ENCODE data around the gene IL13. TPM values are rescaled to one million over a fixed set of nuclear protein-coding genes. Genes with fewer than 3 reads are reported as not detected.

Gene IL13
- total RNA-seq, 1 donor from 2014 or later = not detected

GRCh38 chr5:132673488-132673887 lies 15.5 kb downstream of the IL13 start:
- ATAC-seq = no peak

DNA sequence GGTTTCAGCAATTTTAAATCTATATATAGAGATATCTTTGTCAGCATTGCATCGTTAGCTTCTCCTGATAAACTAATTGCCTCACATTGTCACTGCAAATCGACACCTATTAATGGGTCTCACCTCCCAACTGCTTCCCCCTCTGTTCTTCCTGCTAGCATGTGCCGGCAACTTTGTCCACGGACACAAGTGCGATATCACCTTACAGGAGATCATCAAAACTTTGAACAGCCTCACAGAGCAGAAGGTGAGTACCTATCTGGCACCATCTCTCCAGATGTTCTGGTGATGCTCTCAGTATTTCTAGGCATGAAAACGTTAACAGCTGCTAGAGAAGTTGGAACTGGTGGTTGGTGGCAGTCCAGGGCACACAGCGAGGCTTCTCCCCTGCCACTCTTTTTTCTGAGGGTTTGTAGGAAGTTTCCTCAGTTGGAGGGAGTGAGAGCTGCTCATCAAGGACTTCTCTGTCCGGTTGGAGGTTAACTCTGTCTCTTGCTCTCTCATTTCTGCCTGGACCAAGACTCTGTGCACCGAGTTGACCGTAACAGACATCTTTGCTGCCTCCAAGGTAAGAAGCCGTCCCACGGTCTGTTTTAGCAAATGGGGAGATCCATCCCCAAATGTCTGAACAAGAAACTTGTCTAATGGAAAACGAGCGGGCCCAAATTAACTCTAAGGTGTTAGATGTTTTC lies 16.1 kb downstream of the IL13 start, which contains the start of gene IL4:
TSS of gene IL4 (plus strand) at position 51 of the 692 bp plus-strand sequence. CDS start at position 113, 62 bp downstream.
- ATAC-seq = no peak

GRCh38 chr5:132674671-132675506 lies 16.9 kb downstream of the IL13 start:
- ATAC-seq = peak; percentile 78

GRCh38 chr5:132675936-132676689 lies 18.1 kb downstream of the IL13 start:
- ATAC-seq = no peak

- peak; percentile 73 for ATAC-seq
These were observed 19.2 kb downstream of the IL13 start for GRCh38 chr5:132677191-132677590.

- no peak for ATAC-seq
These were observed 19.9 kb downstream of the IL13 start for GRCh38 chr5:132677682-132678400.

DNA sequence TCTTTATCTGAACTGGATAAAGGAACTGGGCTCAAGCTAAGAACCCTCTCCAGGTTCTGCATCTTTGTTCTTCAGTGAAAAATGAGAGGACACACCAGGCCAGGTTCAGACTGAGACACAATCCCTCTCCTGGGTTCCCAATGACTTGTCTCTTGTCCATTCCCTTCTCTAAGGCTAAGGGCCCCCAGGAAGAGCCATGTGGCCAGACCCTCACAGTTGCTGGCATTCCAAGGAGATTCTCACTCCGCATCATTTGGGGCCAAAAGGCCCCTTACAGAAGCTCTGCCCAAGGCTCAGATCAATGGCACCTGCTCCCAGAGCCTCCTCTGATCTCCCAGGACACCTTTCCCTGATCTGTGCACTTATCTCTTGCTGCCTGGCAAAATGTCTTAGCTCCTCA lies 20.8 kb downstream of the IL13 start:
- no peak for ATAC-seq

- ATAC-seq = no peak
These were observed 21.2 kb downstream of the IL13 start for GRCh38 chr5:132679166-132679565.

- no peak for ATAC-seq
These were observed 21.9 kb downstream of the IL13 start for GRCh38 chr5:132679717-132680380.

DNA sequence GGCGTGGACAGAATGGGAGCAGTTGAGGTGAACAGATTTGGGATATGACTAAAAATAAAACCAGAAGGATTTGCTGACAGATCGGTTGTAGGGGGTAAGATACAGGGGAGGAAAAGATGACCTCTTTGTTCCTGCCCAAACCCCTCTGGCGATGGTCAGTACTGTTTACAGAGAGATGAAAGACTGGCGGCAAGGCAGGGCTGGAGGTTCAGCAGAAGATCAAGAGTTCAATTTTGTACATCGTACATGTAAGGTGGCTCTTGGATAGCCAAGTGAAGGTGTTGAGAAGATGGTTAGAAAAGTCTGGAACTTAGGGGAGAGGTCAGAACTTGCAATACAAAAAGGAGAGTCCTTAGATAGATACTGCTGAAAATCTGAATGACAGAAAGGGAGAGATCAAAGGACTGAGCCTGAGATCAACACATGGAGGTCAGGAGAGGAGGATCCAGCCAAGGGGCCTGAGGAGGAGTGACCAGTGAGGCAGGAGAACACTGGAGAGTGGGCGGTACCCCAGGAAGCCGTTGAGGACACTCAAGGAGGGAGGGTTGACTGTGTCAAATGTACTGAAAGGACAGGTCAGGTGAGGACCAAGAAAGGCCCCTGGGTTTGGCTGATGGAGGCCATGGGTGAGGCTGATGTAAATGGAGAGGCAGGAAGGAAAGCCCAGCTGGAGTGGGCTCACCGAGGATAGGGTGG lies 23.0 kb downstream of the IL13 start:
- no peak for ATAC-seq

DNA sequence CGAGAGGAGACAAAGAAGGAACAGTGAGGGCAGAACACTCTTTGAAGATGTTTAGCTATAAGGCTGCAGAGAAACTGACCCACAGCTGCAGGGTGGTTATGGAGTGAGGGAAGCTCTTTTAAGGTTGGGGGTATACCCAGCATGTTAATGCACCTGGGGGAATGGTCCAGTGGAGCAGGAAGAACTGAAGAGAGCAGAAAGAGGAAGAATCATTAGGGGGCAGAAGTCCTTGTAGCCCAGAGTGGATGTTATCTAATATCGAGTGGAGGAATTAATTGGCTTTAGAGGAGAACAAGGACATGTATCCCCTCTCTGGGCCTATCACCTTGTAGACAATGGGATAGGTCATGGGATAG lies 23.5 kb downstream of the IL13 start:
- ATAC-seq = no peak

DNA sequence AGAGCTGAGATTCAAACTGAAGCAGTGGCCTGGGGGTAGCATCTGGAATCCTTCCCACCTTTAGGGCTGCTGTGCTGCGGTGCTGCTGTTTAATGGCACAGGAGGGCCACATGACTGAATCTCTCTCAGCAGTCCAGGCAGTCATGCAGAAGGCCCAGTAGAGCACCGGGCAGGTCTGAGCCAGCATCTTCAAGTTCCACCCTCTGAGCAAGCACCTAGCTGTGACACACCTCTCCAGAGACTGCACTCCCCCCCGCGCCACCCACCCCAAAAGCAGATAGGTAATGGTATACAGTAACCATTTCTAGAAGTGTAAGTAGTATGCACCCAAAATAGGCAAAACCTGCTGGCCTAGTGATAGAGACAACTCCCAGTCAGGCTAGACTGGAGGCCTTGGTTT lies 24.0 kb downstream of the IL13 start:
- peak; percentile 59 for ATAC-seq

DNA sequence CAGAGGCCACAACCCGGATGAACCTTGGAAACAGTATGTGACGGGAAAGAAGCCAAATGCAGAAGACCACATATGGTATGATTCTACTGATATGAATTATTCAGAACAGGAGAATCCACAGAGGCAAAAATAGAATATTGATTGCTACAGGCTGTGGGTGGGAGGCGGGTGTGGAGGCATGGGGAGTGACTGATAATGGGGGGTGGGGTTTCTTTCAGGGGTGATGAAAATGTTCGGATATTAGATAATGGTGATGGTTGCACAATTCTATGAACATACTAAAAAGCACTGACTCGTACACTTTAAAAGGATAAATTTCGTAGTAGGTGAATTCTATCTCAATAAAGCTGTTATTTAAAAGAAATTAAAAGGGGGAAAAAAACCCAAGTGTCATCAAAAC lies 26.5 kb downstream of the IL13 start:
- ATAC-seq = no peak

DNA sequence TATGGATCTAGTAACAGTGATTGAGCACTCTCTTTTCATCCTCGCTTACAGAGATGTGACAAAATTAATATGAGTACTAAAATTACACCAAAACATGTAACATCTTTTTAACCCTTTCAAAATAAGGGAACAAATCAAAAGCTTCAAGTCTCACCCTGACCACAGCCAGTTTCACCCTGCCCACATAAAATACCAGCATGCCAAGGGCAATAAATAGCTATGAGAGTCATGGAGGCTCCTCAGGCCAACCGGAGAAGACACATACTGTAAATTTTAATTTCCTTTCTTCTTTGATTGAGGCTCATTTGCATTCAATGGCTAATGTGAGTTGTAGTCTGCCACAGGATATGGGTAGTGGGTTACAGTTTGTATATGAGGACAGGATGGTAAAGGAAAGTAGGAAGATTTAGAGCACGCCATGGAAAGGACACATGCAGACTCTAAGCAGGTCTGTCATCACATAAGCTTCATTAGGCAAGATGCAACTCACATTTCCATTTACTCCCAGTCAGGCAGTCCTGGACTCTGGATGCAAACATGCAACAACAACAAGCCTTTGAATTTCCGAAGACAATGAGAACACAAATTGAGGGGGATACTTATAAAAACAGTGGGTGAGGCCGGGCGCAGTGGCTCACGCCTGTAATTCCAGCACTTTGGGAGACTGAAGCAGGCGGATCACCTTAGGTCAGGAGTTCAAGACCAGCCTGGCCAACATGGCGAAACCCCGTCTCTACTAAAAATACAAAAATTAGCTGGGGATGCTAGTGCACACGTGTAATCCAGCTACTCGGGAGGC lies 27.1 kb downstream of the IL13 start:
- no peak for ATAC-seq

DNA sequence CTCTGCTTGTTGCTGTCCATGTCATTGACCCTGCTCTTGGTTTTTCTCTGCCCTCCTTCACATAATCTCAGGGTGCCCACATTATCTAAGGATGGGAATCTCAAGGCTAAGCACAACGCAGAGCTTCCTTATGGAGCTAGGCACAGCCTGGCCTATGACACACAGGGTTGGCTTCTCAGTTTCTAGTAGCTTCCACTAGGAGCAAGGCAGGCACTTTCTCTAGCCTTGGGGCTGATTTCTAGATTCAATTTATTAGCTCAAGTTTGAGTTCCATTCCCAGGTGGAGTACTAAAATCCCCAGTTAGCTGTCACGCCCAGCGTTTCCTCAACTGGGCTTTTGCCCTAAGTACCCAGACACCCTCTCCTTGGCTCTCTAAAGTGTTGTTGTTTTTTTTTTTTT lies 28.2 kb downstream of the IL13 start:
- ATAC-seq = no peak

GRCh38 chr5:132687995-132688394 lies 30.0 kb downstream of the IL13 start:
- ATAC-seq = no peak

DNA sequence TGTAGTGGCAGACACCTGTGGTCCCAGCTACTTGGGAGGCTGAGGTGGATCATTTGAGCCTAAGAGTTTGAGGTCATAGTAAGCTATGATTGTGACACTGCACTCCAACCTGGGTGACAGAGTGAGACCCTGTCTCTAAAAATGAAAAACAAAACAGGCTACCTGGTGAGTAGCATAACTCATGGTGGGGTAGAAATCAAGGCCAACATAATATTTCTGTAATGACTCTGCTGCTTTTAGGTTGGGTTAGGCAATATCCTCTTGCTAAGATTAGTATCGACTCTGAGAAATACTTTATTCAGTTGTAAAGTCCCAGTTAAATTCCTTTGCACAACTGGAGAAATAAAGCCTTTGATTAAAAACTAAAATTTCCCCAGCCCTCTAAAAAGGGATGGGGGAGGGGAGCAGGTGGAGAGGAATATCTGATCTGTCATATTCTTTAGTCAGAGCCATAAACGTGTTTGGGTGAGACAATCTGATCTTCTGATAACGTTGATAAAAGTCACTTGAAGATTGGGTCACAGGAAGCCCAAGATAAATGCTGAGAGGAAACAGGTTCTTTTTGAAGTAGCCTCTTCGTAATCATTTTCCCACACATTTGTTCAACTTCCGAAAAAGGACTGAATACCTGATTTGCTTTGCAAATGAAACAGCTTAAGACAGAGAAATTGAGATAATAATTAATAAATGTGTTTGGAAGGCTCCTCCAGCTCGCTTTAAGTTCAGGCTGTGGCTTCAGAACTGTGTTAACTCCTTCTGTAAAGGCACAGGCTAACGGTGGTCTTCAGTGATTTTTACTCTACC lies 30.8 kb downstream of the IL13 start:
- no peak for ATAC-seq

- ATAC-seq = no peak
These were observed 31.5 kb downstream of the IL13 start for GRCh38 chr5:132689513-132689912.

GRCh38 chr5:132690156-132690555 lies 32.2 kb downstream of the IL13 start:
- ATAC-seq = no peak

Data from esophagus mucosa (tissue), 1 donor.